ENCODE measurements around the gene KCNQ4.
A peak's percentile ranks its signal among the peaks of the same experiment; 100 is the strongest.

KCNQ4 gene

DNA sequence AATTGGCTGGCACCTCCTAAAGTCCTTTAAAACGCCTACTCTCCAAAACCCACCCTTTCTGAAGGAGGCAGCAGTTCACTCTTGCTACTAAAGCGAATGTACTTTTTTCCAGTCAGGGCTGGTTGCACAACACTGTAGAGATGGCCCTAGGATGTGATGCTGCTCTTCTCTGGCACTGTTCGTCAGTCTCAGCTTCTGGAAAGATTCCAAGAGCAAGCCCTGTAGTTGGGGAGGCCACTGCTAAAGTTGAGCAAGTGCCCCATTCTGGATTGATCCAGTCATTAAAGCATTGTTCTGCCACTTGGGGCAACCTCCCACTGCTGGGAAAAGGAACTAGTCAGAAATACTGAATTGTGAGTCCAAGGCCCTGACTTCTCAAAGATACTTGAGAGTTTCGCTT is 28.5 kb upstream of the KCNQ4 start:
- peak; percentile 69 for DNase-seq (ENCODE audit: low read depth)

DNA sequence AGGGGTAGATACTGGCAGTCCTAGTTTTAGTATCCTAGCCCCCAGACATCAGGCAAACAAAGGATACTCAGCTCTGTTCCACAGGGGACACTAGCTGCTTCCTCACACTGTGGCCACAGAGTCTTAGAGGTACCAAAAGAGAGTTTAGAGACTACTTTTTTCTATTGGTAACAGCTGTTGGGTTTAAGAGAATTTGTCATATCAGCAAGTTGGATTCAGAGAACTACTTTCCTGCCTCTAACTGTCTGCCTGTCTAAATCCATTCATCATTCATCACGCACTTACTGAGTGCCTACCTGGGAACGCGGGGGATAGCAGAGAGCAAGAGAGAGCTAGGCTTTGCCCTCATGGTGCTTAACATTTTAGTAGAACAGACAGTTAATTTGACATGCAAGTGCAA is 27.1 kb upstream of the KCNQ4 start:
- no peak for DNase-seq (ENCODE audit: low read depth)

GRCh38 chr1:40757084-40757483 is 26.5 kb upstream of the KCNQ4 start:
- DNase-seq (ENCODE audit: low read depth) = no peak

DNA sequence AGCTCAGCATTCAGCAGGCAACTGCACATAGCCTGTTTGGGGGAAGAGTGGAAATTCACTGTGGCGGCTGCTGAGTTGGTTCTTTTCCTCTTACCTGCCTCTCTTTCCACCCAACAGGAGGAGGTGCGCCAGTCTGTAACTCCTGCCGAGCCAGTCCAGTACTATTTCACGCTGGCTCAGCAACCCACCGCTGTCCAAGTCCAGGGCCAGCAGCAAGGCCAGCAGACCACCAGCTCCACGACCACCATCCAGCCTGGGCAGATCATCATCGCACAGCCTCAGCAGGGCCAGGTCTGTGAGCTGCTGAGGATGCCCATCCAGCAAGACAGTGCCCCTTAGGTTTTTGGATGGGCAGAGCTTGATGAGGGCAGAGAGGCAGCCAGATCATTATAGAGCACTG is 25.6 kb upstream of the KCNQ4 start:
- no peak for DNase-seq (ENCODE audit: low read depth)

- DNase-seq (ENCODE audit: low read depth) = no peak
Measured at GRCh38 chr1:40758578-40759343, 24.8 kb upstream of the KCNQ4 start.

- no peak for DNase-seq (ENCODE audit: low read depth)
Measured at GRCh38 chr1:40760984-40761383, 22.6 kb upstream of the KCNQ4 start.

DNA sequence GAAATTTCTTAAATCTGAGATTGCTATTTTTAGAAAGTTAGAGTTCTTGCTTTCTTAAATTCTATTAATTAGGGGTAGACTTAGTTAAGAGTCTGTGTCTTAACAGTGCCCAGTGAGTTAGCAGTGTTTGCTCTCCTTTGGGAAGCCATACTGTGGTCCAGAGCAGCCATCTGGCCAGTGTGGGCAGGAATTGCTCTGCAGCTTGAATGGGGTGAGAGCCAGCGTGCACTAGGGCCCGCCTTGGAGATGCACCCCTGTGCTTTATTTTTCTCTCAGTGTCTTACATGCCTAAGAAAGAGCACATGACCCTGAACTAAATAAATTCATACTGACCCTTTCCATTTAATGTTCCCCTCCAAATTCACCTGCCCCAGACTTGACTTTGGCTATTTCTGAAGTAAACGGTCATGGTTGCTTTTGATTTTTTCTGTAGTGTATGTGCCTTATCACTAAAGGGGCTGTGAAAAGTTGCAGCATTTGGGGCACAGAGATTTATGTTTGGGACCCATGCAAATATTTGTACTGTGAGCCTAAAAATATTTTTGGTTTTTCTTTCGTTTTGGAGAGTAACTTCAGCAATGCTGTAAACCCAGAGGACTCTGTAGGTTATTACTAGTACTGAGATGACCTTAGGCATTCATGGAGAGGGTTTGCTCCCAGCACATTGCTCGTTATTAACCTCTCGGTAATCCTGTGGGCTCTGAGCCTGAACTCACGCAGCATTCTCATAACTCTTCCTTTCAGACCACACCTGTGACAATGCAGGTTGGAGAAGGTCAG is 21.3 kb upstream of the KCNQ4 start:
- no peak for DNase-seq (ENCODE audit: low read depth)

DNA sequence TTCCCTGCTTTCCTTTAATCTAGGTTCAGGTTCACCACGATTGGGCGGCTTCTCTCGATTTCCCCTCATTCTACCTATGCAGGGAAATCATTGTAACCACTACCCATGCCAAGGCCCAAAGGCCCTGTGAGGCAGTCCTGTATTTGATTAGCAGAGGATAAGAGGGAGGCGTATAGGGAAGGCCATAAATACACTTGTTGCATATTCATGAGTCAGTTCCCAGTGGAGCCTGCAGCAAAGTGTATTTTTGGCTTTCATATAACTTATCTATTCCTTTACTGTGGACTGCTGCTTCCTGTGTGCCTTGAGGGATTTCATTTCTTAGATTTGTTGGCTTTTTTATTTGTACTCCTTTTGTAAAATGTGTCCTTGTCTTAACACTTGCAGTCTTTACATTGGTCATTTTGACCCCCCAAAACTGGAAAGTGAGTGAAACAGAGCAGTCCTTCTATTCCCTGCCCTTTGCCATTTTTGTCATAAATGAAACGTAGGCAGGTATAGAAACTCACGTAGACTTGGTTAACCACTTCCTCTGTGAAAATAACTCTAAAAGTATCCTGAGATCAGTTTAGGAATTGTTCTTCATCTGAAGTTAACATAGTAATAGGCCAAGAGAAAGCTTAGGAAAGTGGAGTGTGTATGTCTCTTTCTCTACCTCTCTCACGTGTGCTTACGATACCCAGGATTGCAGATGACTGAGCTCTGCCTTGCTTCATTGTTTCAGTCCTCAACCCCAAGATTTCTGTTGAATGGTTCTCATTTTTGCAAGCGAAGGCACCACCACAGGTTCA is 19.6 kb upstream of the KCNQ4 start:
- no peak for DNase-seq (ENCODE audit: low read depth)

- DNase-seq (ENCODE audit: low read depth) = no peak
Measured at GRCh38 chr1:40764981-40765380, 18.6 kb upstream of the KCNQ4 start.

GRCh38 chr1:40766017-40766416 is 17.6 kb upstream of the KCNQ4 start:
- no peak for DNase-seq (ENCODE audit: low read depth)

DNA sequence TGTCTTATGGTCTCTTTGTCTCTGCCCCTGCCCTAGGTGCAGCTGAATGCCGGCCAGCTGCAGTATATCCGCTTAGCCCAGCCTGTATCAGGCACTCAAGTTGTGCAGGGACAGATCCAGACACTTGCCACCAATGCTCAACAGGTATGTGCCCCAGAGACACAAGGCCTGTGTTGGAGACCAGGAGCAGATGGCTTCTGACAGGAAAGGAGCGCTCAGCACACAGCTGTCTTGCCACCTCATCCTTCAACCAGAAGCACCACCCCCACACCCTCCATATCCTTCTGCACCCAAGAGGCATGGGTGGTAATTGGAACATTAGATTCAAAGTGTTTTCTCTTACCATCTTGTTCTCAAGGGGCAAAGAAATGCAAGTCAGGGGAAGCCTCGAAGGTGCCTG is 17.0 kb upstream of the KCNQ4 start:
- no peak for DNase-seq (ENCODE audit: low read depth)

- DNase-seq (ENCODE audit: low read depth) = no peak
Measured at GRCh38 chr1:40768146-40768990, 15.2 kb upstream of the KCNQ4 start.

DNA sequence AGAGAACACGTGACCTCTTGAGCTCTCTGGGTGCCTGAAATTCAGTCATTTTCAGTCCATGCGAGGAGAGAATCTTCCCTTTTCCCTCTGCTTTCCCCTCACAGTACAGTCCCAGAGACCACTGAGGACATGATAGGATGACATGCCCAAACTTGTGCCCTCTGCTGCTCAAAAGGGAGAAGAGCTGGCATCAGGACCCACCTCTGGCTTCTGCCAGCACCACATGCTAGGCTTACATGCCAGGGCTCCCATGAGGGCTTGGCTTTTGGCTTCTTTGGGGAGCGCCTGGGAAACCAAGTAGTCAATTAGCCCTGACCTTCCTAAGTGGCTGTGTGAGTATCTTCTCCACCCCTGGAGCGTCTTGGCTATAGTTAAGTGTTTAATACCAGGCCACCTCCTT is 13.8 kb upstream of the KCNQ4 start:
- peak; percentile 19 for DNase-seq (ENCODE audit: low read depth)

GRCh38 chr1:40770296-40771070 is 13.1 kb upstream of the KCNQ4 start:
- no peak for DNase-seq (ENCODE audit: low read depth)

- no peak for DNase-seq (ENCODE audit: low read depth)
Measured at GRCh38 chr1:40772146-40772955, 11.2 kb upstream of the KCNQ4 start.

- no peak for DNase-seq (ENCODE audit: low read depth)
Measured at GRCh38 chr1:40773748-40774265, 9.8 kb upstream of the KCNQ4 start.

GRCh38 chr1:40774266-40774998 is 9.2 kb upstream of the KCNQ4 start:
- no peak for DNase-seq (ENCODE audit: low read depth)

GRCh38 chr1:40776236-40777072 is 7.1 kb upstream of the KCNQ4 start:
- DNase-seq (ENCODE audit: low read depth) = no peak

All from fibroblast of gingiva (primary cell).